NCI-H526 (cell line): ENCODE data around the gene PSD.

Experiments
- DNase-seq, 2 experiments: peaks; one replicate each; lab custom pipeline; 2025; lab: John Stamatoyannopoulos, UW

The PSD gene

GRCh38 chr10:102420181-102420713 is 1.7 kb upstream of the PSD start:
- no peak for DNase-seq

GRCh38 chr10:102419269-102420180 is 940 bp upstream of the PSD start:
- DNase-seq, result peak; percentile 42 to 77

GRCh38 chr10:102416695-102417094 is 1.9 kb downstream of the PSD start:
- no peak for DNase-seq

- DNase-seq, result no peak
Observed at GRCh38 chr10:102416283-102416682, 2.3 kb downstream of the PSD start.

- DNase-seq, result no peak
Observed at GRCh38 chr10:102414749-102415148, 3.8 kb downstream of the PSD start.

- no peak for DNase-seq
Observed at GRCh38 chr10:102413806-102414561, 4.6 kb downstream of the PSD start.

- DNase-seq, result peak; percentile 36 to 54
Observed at GRCh38 chr10:102413053-102413705, 5.4 kb downstream of the PSD start.

GRCh38 chr10:102412293-102412692 is 6.3 kb downstream of the PSD start:
- DNase-seq, result no peak

- DNase-seq, result no peak
Observed at GRCh38 chr10:102411341-102412255, 7.0 kb downstream of the PSD start.

GRCh38 chr10:102410429-102411073 is 8.0 kb downstream of the PSD start:
- DNase-seq, result no peak

- peak in 1 of 2 experiments; percentile 22 for DNase-seq
Observed at GRCh38 chr10:102409604-102410428, 8.8 kb downstream of the PSD start.

GRCh38 chr10:102408728-102409603 is 9.6 kb downstream of the PSD start:
- DNase-seq, result peak in 1 of 2 experiments; percentile 35

- DNase-seq, result no peak
Observed at GRCh38 chr10:102408131-102408727, 10.4 kb downstream of the PSD start.

GRCh38 chr10:102407425-102408130 is 11.0 kb downstream of the PSD start:
- DNase-seq, result no peak

- DNase-seq, result no peak
Observed at GRCh38 chr10:102406815-102407214, 11.8 kb downstream of the PSD start.

GRCh38 chr10:102405632-102406031 is 13.0 kb downstream of the PSD start:
- DNase-seq, result no peak

- DNase-seq, result no peak
Observed at GRCh38 chr10:102405108-102405571, 13.4 kb downstream of the PSD start.
